GM15510 (cell line): ENCODE data around the gene DBI.
A peak's percentile ranks its signal among the peaks of the same experiment; 100 is the strongest.

Source experiments
- POLR2A ChIP-seq: IDR thresholded peaks from 3 replicates; pipeline ENCODE4 v1.6.1; 2011; ENCODE audit warnings: borderline replicate concordance; ENCODE audit not compliant: insufficient read length; ENCODE audit errors: extremely low read depth

The DBI gene

GRCh38 chr2:119366649-119367471 lies at the start of gene DBI, which contains the start of gene C2orf76:
Gene DBI (plus strand): TSS chr2:119366977. CDS start chr2:119367052, 75 bp downstream.
Gene C2orf76 (minus strand): TSS chr2:119366834. CDS start chr2:119339959, 26,875 bp downstream.
- TF ChIP-seq POLR2A: peak; percentile 98

GRCh38 chr2:119317554-119317953 lies 49.2 kb upstream of the DBI start:
- no peak for TF ChIP-seq POLR2A

- TF ChIP-seq POLR2A: no peak
Measured at GRCh38 chr2:119319593-119319992, 47.2 kb upstream of the DBI start.

- TF ChIP-seq POLR2A: no peak
Measured at GRCh38 chr2:119323459-119323858, 43.3 kb upstream of the DBI start.

- no peak for TF ChIP-seq POLR2A
Measured at GRCh38 chr2:119324685-119325270, 42.0 kb upstream of the DBI start.

GRCh38 chr2:119326938-119327337 lies 39.8 kb upstream of the DBI start:
- no peak for TF ChIP-seq POLR2A

- no peak for TF ChIP-seq POLR2A
Measured at GRCh38 chr2:119327431-119327830, 39.3 kb upstream of the DBI start.

GRCh38 chr2:119332953-119333352 lies 33.8 kb upstream of the DBI start:
- TF ChIP-seq POLR2A: no peak

- no peak for TF ChIP-seq POLR2A
Measured at GRCh38 chr2:119333360-119333759, 33.4 kb upstream of the DBI start.

- TF ChIP-seq POLR2A: no peak
Measured at GRCh38 chr2:119333833-119334232, 32.9 kb upstream of the DBI start.

GRCh38 chr2:119337749-119338148 lies 29.0 kb upstream of the DBI start:
- no peak for TF ChIP-seq POLR2A

- no peak for TF ChIP-seq POLR2A
Measured at GRCh38 chr2:119338272-119338671, 28.5 kb upstream of the DBI start.

GRCh38 chr2:119338826-119339561 lies 27.8 kb upstream of the DBI start:
- peak; percentile 30 for TF ChIP-seq POLR2A

GRCh38 chr2:119339562-119339923 lies 27.2 kb upstream of the DBI start:
- no peak for TF ChIP-seq POLR2A

- no peak for TF ChIP-seq POLR2A
Measured at GRCh38 chr2:119341684-119342083, 25.1 kb upstream of the DBI start.
